Large intestine (tissue), 3 donors: ENCODE results near the gene ZNHIT3. TPM values are rescaled to one million over a fixed set of nuclear protein-coding genes. Genes with fewer than 3 reads are reported as not detected.
"Not testable (repeated sequence)": the region's sequence is repeated elsewhere in the genome, so short reads cannot be mapped to it uniquely, and the experiment has no call there.

Experiments
- DNase-seq, 2 donors: peaks; one replicate each; pipeline versions ENCODE4 v3.0.0 to v3.0.0-alpha.2; 2013
- H3K27ac ChIP-seq: one replicate; pipeline ENCODE4 v1.5.1; 2013; ENCODE audit warnings: low read length
- H3K27me3 ChIP-seq: 2 replicates; pipeline ENCODE4 v1.6.1; 2013; ENCODE audit warnings: low read length; ENCODE audit not compliant: control insufficient read depth, insufficient read depth
- H3K36me3 ChIP-seq: 2 replicates; pipeline ENCODE4 v1.6.1; 2013; ENCODE audit warnings: low read length; ENCODE audit not compliant: control insufficient read depth, insufficient read depth
- H3K4me1 ChIP-seq: one replicate; pipeline ENCODE4 v1.6.1; 2013; ENCODE audit warnings: low read length; ENCODE audit not compliant: control insufficient read depth, insufficient read depth
- H3K4me3 ChIP-seq: one replicate; pipeline ENCODE4 v1.5.1; 2013; ENCODE audit warnings: low read length
- H3K9me3 ChIP-seq: one replicate; pipeline ENCODE4 v1.6.1; 2013; ENCODE audit warnings: mild to moderate bottlenecking, low read depth, low read length, moderate library complexity; ENCODE audit not compliant: control insufficient read depth
- WGBS: methylation state at CpG from one replicate; pipeline ENCODE4 v1.1.5; 2013; ENCODE audit warnings: low lambda C conversion rate; ENCODE audit not compliant: insufficient coverage; 5-methylcytosine and 5-hydroxymethylcytosine counted together
- polyA plus RNA-seq: library from polyadenylated mRNA; unstranded; fragments of 120-200 nt; gene quantifications from one replicate; pipeline ENCODE4 v1.2.1, GENCODE V29; 2013

The ZNHIT3 gene
- polyA plus RNA-seq, 1 donor = 50.7 TPM

DNA sequence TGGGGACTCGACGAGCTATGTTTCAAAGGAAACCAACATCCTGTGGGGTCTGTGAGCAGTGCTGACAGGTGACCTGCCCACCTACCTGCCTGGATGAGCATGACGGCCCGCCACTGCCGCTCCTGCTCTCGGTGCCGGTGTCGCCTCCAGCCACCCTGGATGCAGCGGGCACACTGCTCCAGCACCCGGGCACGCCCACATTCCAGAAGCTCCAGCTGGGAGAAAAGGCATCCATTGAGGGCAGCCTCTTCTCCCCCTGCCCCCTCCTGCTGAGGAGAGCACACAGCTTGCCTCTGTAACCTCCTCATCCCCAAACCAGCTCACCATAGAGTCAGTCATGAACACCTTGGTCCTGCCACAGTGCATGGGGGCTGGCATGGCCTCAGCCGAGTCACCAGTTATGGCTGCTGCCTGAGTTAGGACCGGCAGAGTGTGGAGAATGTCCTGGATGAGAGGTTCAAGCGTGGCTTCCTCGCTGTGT lies 14.3 kb downstream of the ZNHIT3 start:
- Histone ChIP-seq H3K36me3 (peaks cover 74% of the 10 kb centered on the region), H3K27me3 (no peaks in the 10 kb centered on the region), H3K4me1 (no peaks in the 10 kb centered on the region), H3K9me3 (no peaks in the 10 kb centered on the region), H3K27ac (no peak overlapping the region), H3K4me3 (no peak overlapping the region)
- no CpG with 5 or more reads among the region's 15 CpGs for WGBS
- no peak for DNase-seq

DNA sequence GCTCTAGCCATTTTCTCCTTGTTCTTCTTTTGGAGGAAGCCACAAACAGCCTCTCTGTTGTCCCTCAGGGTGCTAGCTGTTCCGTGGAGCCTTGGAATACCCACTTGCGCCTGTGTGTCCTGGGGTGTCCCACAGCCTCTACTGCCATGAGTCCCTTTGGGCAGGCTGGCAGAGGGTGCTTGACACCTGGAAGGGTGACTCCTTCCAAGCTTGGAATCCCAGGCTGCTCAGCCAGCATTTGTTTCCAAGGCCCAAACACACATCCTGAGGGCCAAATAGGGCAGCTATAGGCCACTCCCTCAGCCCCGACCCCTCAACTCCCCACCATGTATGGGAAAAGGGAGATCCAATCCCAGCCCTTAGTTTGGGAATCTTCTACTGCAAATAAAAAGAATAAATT lies 14.9 kb downstream of the ZNHIT3 start:
- DNase-seq = no peak
- WGBS = no CpG with 5 or more reads among the region's 3 CpGs
- no peak overlapping the region for H3K27ac ChIP-seq
- H3K36me3 ChIP-seq = peaks cover 74% of the 10 kb centered on the region
- no peaks in the 10 kb centered on the region for H3K4me1 ChIP-seq
- no peak overlapping the region for H3K4me3 ChIP-seq
- no peaks in the 10 kb centered on the region for H3K9me3 ChIP-seq
- H3K27me3 ChIP-seq = no peaks in the 10 kb centered on the region

DNA sequence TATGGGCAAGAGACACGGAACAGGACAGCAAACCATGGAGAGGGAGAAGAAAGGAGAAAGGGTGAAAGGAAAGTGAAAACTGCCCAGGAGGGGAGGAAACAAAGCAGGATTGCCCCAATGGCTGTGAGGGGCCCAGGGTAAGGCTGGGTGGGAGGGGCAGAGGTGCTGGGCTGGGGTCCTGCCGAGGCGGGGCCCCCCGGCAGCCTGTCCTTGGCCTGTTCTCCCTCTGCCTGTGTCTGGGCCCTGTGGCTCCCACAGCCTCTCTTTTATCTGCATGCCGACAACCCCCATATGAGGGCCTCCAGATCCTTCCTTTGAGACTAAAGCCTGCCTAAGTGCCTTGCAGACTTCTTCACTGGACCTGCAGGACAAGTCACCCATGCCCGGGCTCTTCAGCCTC lies 15.5 kb downstream of the ZNHIT3 start:
- WGBS = 80% methylated on average over 2 of the region's 6 CpGs

DNA sequence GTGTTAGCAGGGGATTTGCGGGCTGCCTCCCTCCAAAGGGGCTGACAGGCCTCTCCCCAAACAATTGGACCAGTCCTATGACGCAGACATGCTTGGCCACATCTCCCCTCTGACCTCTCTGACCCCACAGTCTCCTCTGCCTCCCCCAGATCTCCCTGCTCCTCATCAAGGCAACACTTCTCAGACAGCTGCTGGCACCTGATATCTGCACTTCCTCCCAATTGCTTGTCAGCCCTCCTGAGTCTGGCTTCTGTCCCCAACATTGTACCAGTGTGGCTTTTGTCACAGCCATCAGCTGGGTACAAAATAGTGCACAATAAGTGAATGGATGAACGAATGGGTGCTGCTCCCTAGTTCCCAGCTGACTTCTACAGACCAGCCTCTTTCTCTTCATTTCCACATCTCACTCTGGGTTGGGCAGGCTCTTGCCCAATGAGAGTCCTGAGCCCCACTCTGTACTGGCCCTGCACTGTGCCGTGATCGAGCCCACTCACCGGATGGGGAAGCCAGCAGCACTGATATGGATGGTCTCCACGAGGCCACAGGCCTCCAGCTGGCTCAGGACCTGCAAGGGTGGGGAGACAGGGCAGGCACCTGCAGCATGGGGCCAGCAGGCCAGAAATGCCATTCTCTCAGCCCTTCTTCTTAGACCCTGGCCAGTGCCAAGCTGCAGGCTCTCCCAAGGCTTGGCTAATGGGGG lies 17.1 kb downstream of the ZNHIT3 start:
- no peak overlapping the region for H3K4me3 ChIP-seq
- H3K27me3 ChIP-seq = no peaks in the 10 kb centered on the region
- DNase-seq = no peak
- WGBS = no CpG with 5 or more reads among the region's 7 CpGs
- H3K9me3 ChIP-seq = no peaks in the 10 kb centered on the region
- H3K36me3 ChIP-seq = peaks cover 75% of the 10 kb centered on the region
- no peak overlapping the region for H3K27ac ChIP-seq
- H3K4me1 ChIP-seq = no peaks in the 10 kb centered on the region

More for the DNA sequence above, 15.5 kb downstream of the ZNHIT3 start:
- no peaks in the 10 kb centered on the region for H3K27me3 ChIP-seq
- peaks cover 74% of the 10 kb centered on the region for H3K36me3 ChIP-seq
- H3K27ac ChIP-seq = no peak overlapping the region
- no peak for DNase-seq
- H3K4me3 ChIP-seq = no peak overlapping the region
- no peaks in the 10 kb centered on the region for H3K4me1 ChIP-seq
- no peaks in the 10 kb centered on the region for H3K9me3 ChIP-seq

- no peak overlapping the region for H3K4me3 ChIP-seq
- H3K27ac ChIP-seq = no peak overlapping the region
- no peaks in the 10 kb centered on the region for H3K9me3 ChIP-seq
- H3K27me3 ChIP-seq = no peaks in the 10 kb centered on the region
- WGBS = no CpG with 5 or more reads among the region's 5 CpGs
- no peak for DNase-seq
- H3K36me3 ChIP-seq = peaks cover 76% of the 10 kb centered on the region
- H3K4me1 ChIP-seq = no peaks in the 10 kb centered on the region
Measured at GRCh38 chr17:36504156-36504545, 17.7 kb downstream of the ZNHIT3 start.

GRCh38 chr17:36505171-36505570 lies 18.7 kb downstream of the ZNHIT3 start:
- H3K4me1 ChIP-seq = no peaks in the 10 kb centered on the region
- H3K9me3 ChIP-seq = no peaks in the 10 kb centered on the region
- H3K36me3 ChIP-seq = peaks cover 81% of the 10 kb centered on the region
- no peak for DNase-seq
- no peak overlapping the region for H3K4me3 ChIP-seq
- WGBS = no CpG with 5 or more reads among the region's 8 CpGs
- H3K27me3 ChIP-seq = no peaks in the 10 kb centered on the region
- H3K27ac ChIP-seq = no peak overlapping the region

DNA sequence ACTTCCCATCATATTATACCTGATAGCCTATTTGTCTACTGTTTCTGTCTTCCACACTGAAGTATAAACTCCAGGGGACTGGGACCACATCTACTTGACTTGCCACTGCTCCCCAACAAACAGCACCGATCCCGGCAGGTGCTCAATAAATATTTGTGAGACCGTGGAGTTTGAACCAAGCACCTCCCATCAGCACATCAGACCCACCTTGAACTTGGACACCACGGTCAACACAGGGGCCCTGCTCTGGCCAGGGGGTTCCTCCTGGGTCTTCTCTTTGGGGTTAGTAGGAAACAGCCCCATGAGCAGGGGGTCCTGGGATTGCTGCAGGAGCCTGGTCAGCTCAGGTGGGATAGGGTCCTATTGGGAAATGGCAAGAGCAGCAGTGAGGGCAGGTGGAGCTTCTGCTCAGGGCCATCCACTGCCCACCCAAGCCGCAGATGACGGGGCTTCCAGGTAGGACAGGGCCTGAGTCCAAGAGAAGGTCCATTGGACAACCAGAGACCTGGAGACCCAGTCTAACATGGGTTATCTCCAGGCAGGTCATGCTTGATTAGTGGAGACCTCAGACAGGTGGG lies 19.9 kb downstream of the ZNHIT3 start:
- Histone ChIP-seq H3K27ac (no peak overlapping the region), H3K4me3 (no peak overlapping the region), H3K9me3 (no peaks in the 10 kb centered on the region), H3K36me3 (peaks cover 80% of the 10 kb centered on the region), H3K4me1 (no peaks in the 10 kb centered on the region), H3K27me3 (no peaks in the 10 kb centered on the region)
- WGBS = no CpG with 5 or more reads among the region's 6 CpGs
- DNase-seq = no peak

DNA sequence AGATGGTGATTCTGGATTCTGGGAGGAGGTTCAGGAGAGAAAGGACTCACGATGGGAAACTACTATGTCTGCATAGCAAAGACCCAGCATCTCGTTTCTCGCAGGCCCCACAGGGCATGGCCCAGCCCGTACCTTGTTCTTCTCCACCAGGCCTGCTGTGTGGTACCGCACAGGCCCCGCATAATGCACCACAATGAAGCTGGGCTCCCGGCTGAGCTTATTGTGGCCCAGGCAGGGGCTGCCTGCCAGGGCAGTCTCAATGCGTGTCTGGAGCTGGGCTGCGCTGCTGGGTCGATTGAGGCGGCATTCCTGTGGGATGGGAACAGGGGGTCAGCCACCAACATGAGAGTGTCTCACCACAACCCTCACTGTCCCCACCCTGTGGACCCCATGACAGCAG lies 20.4 kb downstream of the ZNHIT3 start:
- WGBS = no CpG with 5 or more reads among the region's 11 CpGs
- no peak overlapping the region for H3K4me3 ChIP-seq
- no peak for DNase-seq
- peaks cover 79% of the 10 kb centered on the region for H3K36me3 ChIP-seq
- no peaks in the 10 kb centered on the region for H3K27me3 ChIP-seq
- H3K4me1 ChIP-seq = no peaks in the 10 kb centered on the region
- no peak overlapping the region for H3K27ac ChIP-seq
- H3K9me3 ChIP-seq = no peaks in the 10 kb centered on the region

DNA sequence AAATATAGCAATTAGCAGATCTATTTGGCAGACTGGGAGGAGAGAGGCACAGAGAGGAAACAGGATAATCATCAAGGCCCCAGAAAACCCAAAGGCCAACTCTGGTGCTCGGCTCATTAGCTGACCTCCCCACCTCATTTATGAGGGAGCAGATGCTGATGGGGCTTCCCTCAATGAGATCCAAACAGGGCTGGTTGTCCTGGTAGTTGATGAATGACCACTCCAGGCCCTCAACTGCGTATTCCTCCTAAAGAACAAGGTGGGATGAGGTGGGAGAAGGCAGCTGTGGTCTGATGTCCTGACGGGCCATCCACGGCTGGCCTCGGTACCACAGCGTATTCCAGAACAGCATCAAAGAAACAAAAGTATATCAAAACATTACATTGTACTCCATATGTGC lies 20.8 kb downstream of the ZNHIT3 start:
- Histone ChIP-seq H3K9me3 (no peaks in the 10 kb centered on the region), H3K27me3 (no peaks in the 10 kb centered on the region), H3K4me3 (no peak overlapping the region), H3K27ac (no peak overlapping the region), H3K36me3 (peaks cover 78% of the 10 kb centered on the region), H3K4me1 (no peaks in the 10 kb centered on the region)
- no peak for DNase-seq
- WGBS = no CpG with 5 or more reads among the region's 6 CpGs

GRCh38 chr17:36508439-36508838 lies 22.0 kb downstream of the ZNHIT3 start:
- H3K9me3 ChIP-seq, DNase-seq, H3K4me1 ChIP-seq, H3K4me3 ChIP-seq, H3K27ac ChIP-seq, H3K27me3 ChIP-seq: not testable (repeated sequence)
- no CpG with 5 or more reads among the region's 2 CpGs for WGBS
- peaks cover 76% of the 10 kb centered on the region for H3K36me3 ChIP-seq
